SKM-1 (cell line): Measurements from ENCODE around the gene LSM3.

Experiments used
- DNase-seq: peaks from one replicate; lab custom pipeline; 2025; ENCODE audit not compliant: unreplicated experiment; lab: John Stamatoyannopoulos, UW

The LSM3 gene

GRCh38 chr3:14236902-14237301 lies 58.3 kb downstream of the LSM3 start:
- no peak for DNase-seq

GRCh38 chr3:14237457-14237856 lies 58.8 kb downstream of the LSM3 start:
- no peak for DNase-seq

GRCh38 chr3:14238356-14238755 lies 59.7 kb downstream of the LSM3 start:
- DNase-seq: no peak

DNA sequence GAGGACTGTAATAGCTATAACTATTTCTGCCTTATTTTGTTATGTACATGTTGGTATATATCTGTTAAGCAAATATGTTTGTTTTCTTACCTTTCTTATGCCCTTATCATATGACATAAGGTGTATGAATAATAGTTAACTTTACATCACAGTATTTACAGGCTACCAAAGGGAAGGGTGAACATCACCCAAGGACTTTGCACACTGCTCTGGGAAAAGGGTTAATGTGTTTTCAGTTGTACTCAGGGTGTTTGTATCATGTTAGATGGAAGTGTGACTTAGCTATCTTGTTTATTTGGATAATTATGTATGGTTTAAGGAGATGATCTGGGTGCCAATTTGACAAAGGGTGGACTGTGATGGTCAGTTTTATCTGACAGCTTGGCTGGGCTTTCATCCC lies 60.3 kb downstream of the LSM3 start:
- DNase-seq: no peak

GRCh38 chr3:14239940-14240339 lies 61.3 kb downstream of the LSM3 start:
- DNase-seq: no peak

DNA sequence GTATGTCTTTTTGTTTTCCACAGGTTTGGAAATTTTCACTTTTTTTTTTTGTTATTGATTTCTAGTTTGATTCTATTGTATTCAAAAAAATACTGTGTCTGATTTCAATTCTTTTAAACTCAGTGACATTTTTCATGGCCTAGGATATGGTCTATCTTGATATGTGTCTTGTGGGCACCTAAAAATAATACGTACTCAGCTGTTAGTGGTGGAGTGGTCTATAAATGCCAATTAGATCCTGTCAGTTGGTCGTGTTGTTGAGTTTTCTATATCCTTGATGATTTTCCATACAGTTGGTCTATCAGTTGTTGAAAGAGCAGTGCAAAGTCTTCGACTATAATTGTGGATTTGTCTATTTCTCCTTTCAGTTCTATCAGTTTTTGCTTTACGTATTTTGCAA lies 61.7 kb downstream of the LSM3 start:
- no peak for DNase-seq

DNA sequence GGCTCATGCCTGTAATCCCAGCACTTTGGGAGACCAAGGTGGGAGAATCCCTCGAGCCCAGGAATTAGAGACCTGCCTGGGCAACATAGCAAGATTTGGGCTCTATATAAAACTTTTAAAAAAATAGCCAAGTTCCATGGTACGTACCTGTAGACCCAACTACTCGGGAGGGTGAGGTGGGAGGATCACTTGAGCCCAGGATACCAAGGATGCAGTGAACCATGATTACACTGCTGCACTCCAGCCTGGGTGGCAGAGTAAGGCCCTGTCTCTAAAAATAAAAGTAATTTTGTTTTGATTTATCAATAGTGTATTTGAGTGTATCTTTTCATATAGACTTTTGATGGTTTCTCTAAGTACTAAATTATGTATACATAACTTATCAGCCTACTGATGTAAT lies 63.1 kb downstream of the LSM3 start:
- DNase-seq: no peak

- DNase-seq: no peak
These were observed 64.1 kb downstream of the LSM3 start for GRCh38 chr3:14242490-14243311.

DNA sequence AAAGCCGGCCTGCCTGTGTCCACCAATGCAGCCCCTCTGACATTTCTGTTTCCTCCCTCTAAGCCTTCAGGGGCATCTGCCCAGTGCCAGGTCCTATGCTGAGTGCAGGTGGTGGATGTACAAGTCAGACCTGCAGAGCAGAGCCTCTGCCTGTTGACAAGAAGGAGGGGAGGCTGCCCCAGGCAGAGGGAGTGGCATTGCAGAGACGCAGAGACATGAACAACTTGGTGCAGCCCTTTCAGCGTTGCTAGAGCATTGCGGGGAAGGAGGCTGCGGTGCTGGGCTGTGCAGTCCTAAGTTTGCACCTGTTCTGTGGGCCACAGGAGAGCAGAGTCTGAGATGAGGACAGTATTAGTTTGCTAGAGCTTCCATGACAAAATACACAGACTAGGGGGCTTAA lies 65.2 kb downstream of the LSM3 start:
- no peak for DNase-seq

- no peak for DNase-seq
These were observed 66.1 kb downstream of the LSM3 start for GRCh38 chr3:14244521-14245247.

GRCh38 chr3:14245248-14245639 lies 66.6 kb downstream of the LSM3 start:
- DNase-seq: no peak

- DNase-seq: no peak
These were observed 67.2 kb downstream of the LSM3 start for GRCh38 chr3:14245822-14246221.

DNA sequence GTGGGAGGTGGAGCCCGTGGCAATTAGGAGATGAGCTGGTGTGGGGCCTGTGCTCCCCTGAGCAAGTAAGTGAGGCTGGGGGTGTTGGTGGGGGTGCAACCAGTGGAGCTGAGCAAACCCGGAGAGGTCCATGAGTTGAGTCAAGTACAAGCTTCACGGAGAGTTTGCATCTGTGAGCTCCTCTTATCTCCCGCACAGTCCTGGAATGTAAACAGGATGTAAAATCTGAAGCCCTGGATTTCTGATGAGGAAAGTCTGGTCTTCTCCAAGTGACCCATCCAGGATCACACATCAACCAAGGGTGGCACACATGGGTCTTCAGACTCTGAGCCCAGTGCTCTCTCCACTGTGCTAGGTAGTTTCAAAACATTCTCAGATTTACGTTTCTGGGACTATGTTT lies 67.8 kb downstream of the LSM3 start:
- DNase-seq: no peak

GRCh38 chr3:14248477-14248848 lies 69.8 kb downstream of the LSM3 start:
- no peak for DNase-seq

- DNase-seq: no peak
These were observed 70.4 kb downstream of the LSM3 start for GRCh38 chr3:14248849-14249523.
